Chondrocyte (in vitro differentiated cells): ENCODE measurements around the gene CHRDL2. TPM values are rescaled to one million over a fixed set of nuclear protein-coding genes. Genes with fewer than 3 reads are reported as not detected.
A peak's percentile ranks its signal among the peaks of the same experiment; 100 is the strongest.

ENCODE experiments used
- DNase-seq: peaks from one replicate; pipeline ENCODE4 v3.0.0; 2021; ENCODE audit warnings: mixed read lengths, low spot score
- H3K27ac Mint-ChIP-seq: one replicate; pipeline ENCODE4 v1.8.0; 2021; ENCODE audit warnings: mild to moderate bottlenecking, moderate library complexity, mixed read lengths; ENCODE audit not compliant: unreplicated experiment
- H3K27me3 Mint-ChIP-seq: 2 replicates; pipeline ENCODE4 v1.8.0; 2021; ENCODE audit warnings: low read depth, mixed read lengths
- H3K36me3 Mint-ChIP-seq: 2 replicates; pipeline ENCODE4 v1.8.0; 2021; ENCODE audit warnings: low read depth, mixed read lengths
- H3K4me1 Mint-ChIP-seq: 2 replicates; pipeline ENCODE4 v1.8.0; 2021; ENCODE audit warnings: low read depth, mild to moderate bottlenecking, mixed read lengths
- H3K4me3 Mint-ChIP-seq: one replicate; pipeline ENCODE4 v1.8.0; 2021; ENCODE audit warnings: mild to moderate bottlenecking, moderate library complexity, mixed read lengths; ENCODE audit not compliant: unreplicated experiment
- H3K9me3 Mint-ChIP-seq: 2 replicates; pipeline ENCODE4 v1.8.0; 2021; ENCODE audit warnings: low read depth, mixed read lengths
- CTCF ChIP-seq: fragments of 200-600 bp; sonication (generic); IDR thresholded peaks from 2 replicates; pipeline ENCODE4 v1.5.0; 2021; ENCODE audit warnings: antibody characterized with exemption, mild to moderate bottlenecking, moderate library complexity
- total RNA-seq: library from RNA; stranded (reverse); gene quantifications from 3 replicates; pipeline ENCODE4 v1.2.1, GENCODE V29; 2021

The CHRDL2 gene
- total RNA-seq, 1 donor from 2014 or later: not detected

- Mint-ChIP-seq H3K27me3 (peaks cover 3% of the 10 kb centered on the region), H3K9me3 (no peaks in the 10 kb centered on the region), H3K4me1 (no peaks in the 10 kb centered on the region), H3K36me3 (no peaks in the 10 kb centered on the region), H3K27ac (no peak overlapping the region), H3K4me3 (no peak overlapping the region)
- no peak for DNase-seq
- TF ChIP-seq CTCF: peak; percentile 94
Observed at GRCh38 chr11:74739546-74740270, 8.5 kb upstream of the CHRDL2 start.

GRCh38 chr11:74736031-74736430 lies 4.8 kb upstream of the CHRDL2 start:
- Mint-ChIP-seq H3K9me3 (no peaks in the 10 kb centered on the region), H3K4me3 (no peak overlapping the region), H3K27ac (no peak overlapping the region), H3K36me3 (no peaks in the 10 kb centered on the region), H3K27me3 (peaks cover 20% of the 10 kb centered on the region), H3K4me1 (peaks cover under 1% of the 10 kb centered on the region)
- no peak for DNase-seq
- no peak for TF ChIP-seq CTCF

- no peak for TF ChIP-seq CTCF
- peaks cover 4% of the 10 kb centered on the region for H3K4me1 Mint-ChIP-seq
- no peak for DNase-seq
- H3K4me3 Mint-ChIP-seq: no peak overlapping the region
- H3K9me3 Mint-ChIP-seq: no peaks in the 10 kb centered on the region
- H3K27me3 Mint-ChIP-seq: peaks cover 25% of the 10 kb centered on the region
- no peak overlapping the region for H3K27ac Mint-ChIP-seq
- H3K36me3 Mint-ChIP-seq: no peaks in the 10 kb centered on the region
Observed at GRCh38 chr11:74735365-74735928, 4.2 kb upstream of the CHRDL2 start.

- Mint-ChIP-seq H3K27ac (no peak overlapping the region), H3K27me3 (peaks cover 34% of the 10 kb centered on the region), H3K4me1 (peaks cover 4% of the 10 kb centered on the region), H3K4me3 (no peak overlapping the region), H3K9me3 (no peaks in the 10 kb centered on the region), H3K36me3 (no peaks in the 10 kb centered on the region)
- DNase-seq: no peak
- no peak for TF ChIP-seq CTCF
Observed at GRCh38 chr11:74734559-74734925, 3.3 kb upstream of the CHRDL2 start.

- Mint-ChIP-seq H3K27me3 (peaks cover 50% of the 10 kb centered on the region), H3K9me3 (no peaks in the 10 kb centered on the region), H3K4me3 (peak overlapping the region; percentile 63), H3K27ac (no peak overlapping the region), H3K36me3 (no peaks in the 10 kb centered on the region), H3K4me1 (peaks cover 9% of the 10 kb centered on the region)
- no peak for DNase-seq
- no peak for TF ChIP-seq CTCF
Observed at GRCh38 chr11:74730571-74731260, 510 bp downstream of the CHRDL2 start.
